Inflammatory macrophage treated with lipopolysaccharide for 4 hours (primary cell): ENCODE measurements around the gene EMC9.

Experiments used
- DNase-seq: peaks from one replicate; pipeline ENCODE4 v3.0.0-alpha.2; 2020

EMC9 gene

DNA sequence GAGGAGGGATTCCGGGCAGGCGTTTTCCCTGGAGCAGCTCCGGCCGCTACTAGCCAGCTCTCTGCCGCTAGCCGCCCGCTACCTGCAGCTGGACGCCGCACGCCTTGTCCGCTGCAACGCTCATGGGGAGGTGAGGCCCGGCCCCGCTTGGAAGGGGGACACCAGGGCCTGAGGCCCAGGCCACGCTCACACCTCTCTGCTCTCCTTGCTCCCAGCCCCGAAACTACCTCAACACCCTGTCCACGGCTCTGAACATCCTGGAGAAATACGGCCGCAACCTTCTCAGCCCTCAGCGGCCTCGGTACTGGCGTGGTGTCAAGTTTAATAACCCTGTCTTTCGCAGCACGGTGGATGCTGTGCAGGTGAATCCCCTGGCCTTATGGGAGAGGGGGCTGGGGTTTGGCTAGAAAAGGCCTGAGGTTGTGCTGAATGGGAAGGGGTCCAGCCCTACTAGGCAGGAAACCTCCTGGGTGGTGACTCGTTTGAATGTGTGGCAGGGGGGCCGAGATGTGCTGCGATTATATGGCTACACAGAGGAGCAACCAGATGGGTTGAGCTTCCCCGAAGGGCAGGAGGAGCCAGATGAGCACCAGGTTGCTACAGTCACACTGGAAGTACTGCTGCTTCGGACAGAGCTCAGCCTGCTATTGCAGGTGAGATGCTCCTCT, 6.5 kb upstream of the EMC9 start:
- no peak for DNase-seq

DNA sequence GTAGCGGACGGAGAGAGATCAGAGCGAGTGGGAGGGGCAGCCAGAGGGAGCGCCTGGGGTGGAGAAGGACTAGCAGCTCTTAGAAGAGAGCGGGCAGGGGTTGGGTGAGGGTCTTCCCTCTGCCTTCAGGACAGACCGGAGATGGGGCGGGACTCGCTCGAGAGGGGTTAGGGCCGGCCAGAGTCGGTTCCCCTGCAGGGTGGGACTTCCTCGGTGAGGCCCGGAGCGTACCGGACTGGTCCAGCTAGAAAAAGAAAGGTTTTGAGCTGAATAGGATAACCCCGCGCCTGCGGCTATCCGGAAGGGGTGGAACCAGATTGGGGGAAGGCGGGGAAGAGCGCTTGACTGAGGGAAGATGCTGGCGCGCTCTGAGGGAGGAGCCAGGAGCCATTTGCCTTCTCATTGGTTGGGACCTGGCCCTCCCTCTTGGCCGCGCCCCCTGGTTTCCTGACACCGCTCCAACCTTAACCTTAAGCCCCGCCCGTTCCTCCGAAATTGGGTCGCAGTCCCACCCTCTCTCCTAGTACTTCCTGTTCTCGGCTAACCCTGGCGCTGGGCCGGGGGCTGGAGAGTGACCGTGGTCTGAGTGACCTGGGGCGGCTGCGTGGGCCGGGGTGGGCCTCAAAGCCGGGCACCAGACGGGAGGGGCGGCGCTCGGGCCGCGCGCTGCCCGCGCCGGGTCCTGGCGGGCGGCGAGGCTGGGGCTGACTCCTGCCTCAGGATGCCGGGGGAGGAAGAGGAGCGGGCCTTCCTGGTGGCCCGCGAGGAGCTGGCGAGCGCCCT, 5.8 kb upstream of the EMC9 start, which contains the start of gene RNF31:
RNF31 (plus strand) TSS at position 521 of the 783 bp plus-strand sequence; CDS start at position 722, 201 bp downstream.
- DNase-seq = peak; percentile 99

DNA sequence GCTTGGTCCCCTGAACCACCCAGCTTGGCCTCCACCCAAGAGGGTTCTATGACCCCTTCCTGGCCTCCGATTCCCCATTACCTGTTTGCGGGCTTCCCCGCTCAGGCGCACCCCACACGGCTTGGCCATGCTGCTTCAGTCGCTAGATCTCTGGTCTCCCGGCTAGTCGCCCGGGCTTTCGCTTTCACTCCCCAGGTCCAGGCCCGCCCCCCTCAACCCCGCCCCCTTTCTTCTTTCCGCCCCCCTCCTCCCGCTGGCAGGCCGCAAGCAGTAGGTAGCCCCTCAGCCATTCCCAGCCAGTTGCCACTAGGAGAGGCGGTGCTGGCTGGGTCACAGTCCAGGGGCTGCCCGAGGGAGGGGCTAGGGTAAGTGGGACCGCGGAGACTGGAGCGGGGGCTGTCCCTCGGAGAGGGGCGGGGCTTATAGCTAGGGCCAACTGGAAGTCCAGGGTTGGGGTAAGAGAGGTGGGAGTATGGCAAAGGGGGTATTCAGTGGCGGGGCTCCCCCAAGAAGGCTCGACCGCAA, 5.1 kb upstream of the EMC9 start, which contains the start of gene PSME2:
PSME2 (minus strand) TSS at position 158 of the 525 bp plus-strand sequence; CDS start at position 129, 29 bp downstream.
- DNase-seq = peak; percentile 98

DNA sequence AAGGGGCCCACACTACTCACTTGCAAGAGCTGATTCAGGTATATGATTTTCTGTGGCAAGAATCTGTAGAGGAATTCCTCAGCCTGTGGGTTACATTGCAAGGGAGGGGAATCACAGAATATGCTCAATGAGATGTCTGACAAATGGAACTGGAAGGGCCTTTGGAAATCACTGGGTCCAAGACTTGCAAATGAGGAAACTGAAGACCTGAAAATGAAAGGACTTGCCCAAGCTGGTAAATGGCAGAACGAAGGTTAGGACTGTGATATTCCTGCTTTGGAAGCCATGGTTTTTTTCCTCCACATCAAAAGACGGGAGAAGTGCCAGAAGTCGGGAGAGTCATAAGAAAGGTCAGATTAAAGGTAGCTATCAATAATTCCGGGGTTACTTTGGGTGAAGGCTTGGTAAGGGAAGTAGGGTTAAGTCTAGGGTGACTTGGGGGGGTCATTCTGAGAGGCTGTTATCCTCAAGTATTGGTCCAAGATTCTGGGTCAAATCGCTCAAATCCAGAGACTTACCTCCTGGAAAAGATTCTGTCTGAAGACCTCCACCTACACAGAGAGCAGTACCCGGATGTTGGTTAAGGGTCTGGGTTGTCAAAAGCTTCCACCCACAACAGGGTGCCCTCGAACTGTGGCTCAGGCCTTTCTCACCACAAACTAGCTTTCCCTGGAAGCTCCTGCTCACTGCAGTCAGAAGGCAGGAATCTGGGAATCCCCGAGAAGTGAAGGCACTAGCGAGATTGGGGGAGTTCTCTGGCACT, 4.5 kb upstream of the EMC9 start:
- DNase-seq = peak; percentile 87

DNA sequence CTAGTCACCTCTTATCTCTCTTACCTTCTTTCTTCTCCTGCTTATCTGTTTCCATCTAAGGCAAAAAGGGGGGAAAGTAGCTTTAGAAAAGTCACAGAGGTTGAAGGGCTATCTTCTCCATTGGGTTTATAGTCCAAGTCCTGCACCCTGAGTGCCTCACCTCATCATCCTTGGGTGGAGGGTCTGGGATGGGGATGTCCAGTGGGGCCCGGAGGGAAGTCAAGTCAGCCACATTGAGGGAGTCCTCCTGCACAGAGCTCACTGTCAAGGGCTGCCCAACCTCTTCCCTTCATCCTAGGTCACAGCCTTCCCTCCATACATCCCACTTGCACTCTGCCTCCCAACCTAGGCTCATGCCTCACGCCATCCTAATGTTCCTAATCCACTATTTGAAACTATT, 3.8 kb upstream of the EMC9 start:
- no peak for DNase-seq

DNA sequence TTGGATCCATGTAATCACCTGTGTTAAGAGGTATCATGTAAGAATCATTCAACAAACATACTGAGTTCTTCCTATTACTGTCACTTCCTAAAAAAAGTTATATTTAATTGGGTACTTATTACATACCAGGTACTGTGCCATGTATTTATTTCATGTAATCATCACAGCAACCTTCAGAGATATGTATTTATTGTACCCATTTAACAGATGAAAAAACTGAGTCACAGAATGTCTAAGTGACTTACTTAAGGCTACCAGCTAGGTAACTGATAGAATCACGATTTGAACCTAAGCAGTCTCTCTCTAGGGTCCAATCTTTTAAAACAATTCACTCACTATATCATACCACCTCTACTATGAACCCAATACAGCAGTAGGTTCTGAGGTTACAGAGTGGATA, 3.1 kb upstream of the EMC9 start:
- DNase-seq = no peak

DNA sequence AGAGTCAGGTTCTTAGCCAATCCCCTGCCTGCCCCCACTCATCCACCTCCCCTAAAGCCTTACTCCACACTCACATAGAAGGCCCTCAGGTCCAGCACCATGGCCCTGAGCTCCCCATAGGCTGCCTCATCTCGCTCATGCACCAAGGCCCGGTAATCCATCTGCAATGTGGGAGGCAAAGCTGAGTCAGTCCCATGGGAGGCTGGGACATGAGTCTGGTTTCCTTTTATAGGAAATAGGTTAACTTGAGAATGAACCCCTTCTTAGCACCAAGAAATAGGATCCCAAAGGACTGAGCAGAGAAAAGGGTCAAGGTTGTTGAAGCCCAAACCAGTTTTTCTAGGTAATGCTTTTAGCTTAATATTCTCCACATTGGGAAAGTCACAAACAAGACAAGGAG, 2.1 kb upstream of the EMC9 start:
- peak; percentile 12 for DNase-seq

DNA sequence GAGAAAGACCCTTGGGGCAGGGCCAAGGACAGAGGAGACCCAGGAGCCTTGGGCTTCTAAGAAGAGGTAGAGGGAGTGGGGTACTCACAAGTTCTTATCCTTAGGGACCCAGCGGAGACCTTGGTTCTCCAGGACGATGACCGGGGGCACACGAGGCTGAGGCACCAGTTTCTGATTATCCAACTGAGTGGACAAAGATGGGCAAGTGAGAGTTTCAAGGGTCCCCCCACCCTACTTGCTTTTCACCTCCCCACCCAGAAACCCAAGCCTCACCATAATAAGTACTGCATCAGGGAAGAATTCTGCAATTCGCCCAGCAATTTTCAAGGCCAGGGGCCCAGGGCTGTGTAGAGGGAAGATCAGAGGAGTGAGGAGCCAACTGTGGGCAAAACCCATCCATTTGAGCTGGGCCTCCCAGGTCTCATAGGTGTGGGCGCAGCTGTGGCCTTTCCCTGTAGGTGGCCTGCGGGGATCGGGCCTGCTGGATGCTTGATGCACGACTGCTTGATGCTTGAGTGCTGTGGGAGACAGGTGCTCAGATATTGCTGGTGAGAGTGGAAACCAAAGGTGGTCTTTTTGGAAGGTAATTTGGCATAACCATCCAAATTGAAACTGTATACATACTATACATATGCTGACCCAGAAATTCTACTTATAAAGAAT, 2.0 kb downstream of the EMC9 start:
- DNase-seq = no peak

DNA sequence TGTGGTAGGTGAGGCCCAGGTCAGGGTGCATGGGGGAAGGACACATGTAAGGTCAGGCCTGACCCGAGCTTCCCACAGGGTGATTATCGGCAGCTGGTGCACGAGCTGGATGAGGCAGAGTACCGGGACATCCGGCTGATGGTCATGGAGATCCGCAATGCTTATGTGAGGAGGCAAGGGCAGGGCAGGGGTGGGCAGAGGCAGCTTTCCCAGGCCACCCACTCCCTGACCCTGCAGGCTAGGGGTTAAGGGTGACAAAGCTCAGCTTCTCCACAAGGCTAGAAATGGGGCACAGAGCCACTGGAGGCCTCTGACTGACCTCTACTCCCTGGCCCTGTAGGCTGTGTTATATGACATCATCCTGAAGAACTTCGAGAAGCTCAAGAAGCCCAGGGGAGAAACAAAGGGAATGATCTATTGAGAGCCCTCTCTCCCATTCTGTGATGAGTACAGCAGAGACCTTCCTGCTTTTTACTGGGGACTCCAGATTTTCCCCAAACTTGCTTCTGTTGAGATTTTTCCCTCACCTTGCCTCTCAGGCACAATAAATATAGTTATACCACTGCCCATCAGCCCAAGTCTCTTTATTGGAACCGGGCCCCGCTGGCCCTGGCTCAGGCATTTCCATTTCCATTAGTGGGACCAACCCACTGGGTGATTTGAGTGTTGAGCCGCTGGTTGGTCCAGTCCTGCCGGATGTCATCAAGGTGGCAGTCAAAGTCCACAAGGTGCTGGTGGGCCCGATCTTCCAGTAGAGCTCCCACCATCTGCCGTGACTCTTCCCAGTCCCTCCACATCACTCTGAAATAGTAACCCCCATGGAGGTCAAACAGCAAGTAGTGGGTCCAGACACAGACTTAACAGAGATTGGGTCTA, 2.8 kb downstream of the EMC9 start:
- DNase-seq = no peak

DNA sequence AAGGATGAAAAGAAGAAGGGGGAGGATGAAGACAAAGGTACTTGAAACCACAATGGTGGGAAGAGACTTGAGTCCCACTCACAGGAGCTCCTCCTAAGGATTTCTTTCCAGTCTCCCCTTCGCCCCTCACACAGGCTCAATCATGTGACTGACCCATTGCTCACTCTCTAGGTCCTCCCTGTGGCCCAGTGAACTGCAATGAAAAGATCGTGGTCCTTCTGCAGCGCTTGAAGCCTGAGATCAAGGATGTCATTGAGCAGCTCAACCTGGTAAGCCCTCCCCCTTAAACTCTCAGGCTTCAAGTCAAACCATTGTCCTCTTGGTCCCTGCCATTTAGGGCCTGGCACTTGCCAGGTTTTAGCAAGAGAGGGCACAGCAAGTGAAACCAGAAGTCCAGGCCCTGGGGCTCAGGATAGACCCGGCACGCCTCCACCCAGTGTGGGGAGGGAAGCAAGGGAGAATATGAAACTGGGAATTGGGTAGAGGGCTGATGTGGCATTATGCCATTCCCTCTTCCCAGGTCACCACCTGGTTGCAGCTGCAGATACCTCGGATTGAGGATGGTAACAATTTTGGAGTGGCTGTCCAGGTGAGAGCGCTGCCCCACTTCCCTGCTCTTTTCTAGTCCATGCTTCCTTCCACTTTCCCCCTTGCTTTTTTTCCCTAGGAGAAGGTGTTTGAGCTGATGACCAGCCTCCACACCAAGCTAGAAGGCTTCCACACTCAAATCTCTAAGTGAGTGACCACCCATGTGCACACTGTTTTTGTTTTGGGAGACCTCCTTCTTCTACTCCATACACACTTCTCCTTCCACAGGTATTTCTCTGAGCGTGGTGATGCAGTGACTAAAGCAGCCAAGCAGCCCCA, 3.6 kb downstream of the EMC9 start:
- peak; percentile 11 for DNase-seq

DNA sequence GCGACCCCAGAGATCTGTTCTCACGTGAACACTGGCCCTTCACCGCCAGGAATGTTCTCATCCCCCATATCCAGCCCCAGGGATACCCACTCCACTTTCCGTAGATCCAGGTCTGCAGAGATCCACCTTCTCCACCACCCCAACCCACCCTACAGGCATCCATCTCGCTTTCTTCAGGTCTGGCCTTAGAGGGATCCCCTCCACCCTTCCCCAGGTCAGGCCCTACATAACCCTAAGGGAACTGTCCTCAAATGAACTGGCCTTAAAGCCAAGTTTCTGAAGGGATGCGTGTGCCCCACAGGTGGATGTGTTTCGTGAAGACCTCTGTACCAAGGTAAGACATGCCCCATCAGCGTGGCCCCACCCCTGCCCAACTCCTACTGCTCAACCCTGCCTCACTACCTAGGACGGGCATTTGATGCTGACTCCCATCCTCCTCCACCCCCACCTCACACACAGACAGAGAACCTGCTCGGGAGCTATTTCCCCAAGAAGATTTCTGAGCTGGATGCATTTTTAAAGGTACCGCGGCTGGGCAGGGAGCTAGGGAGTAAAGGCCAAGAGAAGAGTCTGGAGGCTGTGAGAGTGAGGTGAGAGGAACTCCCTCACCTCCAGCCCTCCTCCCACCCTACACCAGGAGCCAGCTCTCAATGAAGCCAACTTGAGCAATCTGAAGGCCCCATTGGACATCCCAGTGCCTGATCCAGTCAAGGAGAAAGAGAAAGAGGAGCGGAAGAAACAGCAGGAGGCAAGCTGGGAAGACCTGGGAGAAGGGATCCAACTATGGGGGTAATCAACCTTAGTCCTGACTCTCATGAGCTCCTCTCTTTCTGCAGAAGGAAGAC, 4.5 kb downstream of the EMC9 start:
- DNase-seq = no peak

DNA sequence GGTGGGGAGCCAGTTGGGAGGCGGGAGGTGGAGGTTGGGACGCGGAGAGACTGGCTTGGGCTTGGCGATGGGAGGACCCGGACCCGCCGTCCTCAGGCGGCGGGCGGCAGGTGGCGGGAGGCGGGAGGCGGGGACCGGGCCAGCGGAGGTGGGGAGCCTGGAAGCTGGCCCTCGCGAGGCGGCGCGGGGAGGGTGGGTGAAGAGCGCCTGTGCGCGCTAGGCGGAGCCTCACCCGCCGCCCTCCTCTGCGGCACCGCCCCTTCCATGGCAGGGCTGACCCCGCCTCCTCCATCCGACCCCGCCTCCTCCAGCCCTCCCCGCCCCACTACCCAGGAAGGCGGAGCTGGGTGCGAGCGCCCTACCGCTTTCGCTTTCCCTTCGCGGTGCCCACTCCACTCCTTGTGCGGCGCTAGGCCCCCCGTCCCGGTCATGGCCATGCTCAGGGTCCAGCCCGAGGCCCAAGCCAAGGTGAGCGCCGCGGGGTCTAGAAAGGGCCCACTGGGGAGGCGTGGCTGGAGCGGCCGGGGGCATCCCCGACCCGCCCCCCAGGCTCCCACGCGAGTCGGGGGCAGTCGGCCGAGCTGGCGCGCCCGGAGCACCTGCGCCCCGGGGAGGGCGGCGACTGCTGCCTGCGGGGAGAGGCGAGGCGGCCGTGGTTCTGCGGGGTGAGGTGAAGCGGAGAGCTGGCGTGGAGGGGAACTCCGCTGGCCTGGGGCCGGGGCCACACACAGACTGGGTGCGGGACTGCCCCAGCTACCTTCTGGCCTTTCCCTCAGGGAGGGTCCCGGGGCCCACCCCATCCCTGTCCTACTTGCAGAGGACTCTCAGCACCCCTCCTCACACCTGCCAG, 5.3 kb downstream of the EMC9 start, which contains the start of gene PSME1:
PSME1 (plus strand) TSS at position 361 of the 850 bp plus-strand sequence; CDS start at position 430, 69 bp downstream.
- peak; percentile 93 for DNase-seq

DNA sequence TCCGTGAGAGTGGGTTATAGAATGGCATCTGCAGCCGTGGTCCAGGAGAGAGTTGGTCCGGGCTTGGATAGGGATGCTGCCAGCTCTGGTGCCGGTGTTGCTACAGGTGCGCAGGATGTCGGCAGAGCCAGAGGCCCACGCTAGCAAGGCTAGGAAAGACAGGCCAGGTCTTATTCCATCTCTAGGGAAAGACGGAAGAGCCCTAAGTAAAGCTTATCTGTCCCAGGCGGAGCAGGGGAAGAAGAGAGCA, 5.9 kb downstream of the EMC9 start:
- no peak for DNase-seq

DNA sequence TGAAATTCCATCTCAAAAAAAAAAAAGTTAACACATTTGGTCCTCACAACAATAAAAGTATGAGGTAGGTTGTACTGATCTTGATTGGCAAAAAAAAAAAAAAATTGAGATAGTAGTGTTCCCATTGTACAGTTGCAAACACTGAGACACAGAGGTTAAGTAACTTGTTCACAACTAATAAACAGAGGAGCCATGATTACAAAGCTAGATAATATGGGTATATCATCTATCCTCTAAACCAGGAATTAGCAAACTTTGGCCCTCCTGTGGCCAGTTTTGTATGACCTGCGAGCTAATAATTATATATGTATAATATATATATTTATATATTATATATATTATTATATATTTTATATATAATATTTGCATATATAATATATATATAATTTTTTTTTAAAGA, 7.7 kb downstream of the EMC9 start:
- no peak for DNase-seq

DNA sequence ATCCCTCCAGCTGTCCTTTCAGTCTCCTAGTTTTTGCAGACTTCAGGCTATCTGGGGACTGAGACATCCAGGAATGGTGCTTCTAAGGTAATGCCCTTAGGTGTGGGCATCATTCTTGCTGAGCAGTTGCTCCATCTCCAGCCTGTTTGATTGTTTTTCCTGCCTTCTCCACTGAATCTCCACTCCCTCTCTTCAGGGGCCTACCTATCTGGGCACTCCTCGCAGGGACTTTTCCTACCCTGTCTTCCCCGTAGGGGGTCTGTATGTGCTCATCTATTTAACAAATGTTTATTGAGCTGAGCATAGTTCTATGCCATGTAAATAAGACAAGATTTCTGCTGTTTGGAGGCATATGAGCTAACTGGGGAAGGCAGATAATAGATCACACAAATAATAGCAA, 8.4 kb downstream of the EMC9 start:
- no peak for DNase-seq

DNA sequence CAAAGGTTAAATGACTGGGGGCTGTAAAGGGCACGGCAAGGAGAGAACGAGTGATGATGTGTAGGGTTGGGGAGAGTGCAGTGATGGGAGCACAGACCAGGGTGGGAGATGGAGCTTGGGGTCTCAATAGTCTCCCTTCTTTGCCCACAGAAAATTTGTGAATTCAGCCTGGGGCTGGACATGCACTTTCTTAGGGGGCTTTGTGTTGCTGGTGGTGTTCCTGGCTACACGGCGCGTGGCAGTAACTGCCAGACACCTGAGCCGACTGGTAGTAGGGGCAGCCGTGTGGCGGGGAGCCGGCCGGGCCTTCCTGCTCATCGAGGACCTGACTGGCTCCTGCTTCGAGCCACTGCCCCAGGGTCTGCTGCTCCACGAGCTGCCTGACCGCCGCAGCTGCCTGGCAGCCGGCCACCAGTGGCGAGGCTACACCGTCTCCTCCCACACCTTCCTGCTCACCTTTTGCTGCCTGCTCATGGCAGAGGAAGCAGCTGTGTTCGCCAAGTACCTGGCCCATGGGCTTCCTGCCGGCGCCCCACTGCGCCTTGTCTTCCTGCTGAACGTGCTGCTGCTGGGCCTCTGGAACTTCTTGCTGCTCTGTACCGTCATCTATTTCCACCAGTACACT, 9.2 kb downstream of the EMC9 start:
- DNase-seq = no peak

DNA sequence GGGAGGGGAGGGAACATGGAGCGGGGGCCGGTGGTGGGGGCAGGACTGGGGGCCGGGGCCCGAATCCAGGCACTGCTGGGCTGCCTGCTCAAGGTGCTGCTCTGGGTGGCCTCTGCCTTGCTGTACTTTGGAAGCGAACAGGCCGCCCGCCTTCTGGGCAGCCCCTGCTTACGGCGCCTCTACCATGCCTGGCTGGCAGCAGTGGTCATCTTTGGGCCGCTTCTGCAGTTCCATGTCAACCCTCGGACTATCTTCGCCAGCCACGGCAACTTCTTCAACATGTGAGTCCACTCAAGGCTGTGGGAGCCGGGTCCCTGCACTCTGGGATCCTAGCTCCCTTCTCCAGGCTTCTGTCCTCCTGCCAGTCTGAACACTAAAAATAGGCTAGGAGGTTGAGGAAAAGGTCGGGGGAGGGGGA, 9.8 kb downstream of the EMC9 start:
- no peak for DNase-seq
